Measurements from ENCODE around the gene CLEC14A.

Gene CLEC14A

GRCh38 chr14:38243696-38244240 is 12.1 kb downstream of the CLEC14A start:
- no peak for DNase-seq

GRCh38 chr14:38238878-38239277 is 17.0 kb downstream of the CLEC14A start:
- no peak for DNase-seq

- DNase-seq: no peak
These were observed 17.6 kb downstream of the CLEC14A start for GRCh38 chr14:38238332-38238731.

- no peak for DNase-seq
These were observed 22.7 kb downstream of the CLEC14A start for GRCh38 chr14:38233218-38233617.

- no peak for DNase-seq
These were observed 29.5 kb downstream of the CLEC14A start for GRCh38 chr14:38226366-38226765.

GRCh38 chr14:38225946-38226345 is 29.9 kb downstream of the CLEC14A start:
- no peak for DNase-seq

GRCh38 chr14:38224338-38224737 is 31.6 kb downstream of the CLEC14A start:
- DNase-seq: no peak

- no peak for DNase-seq
These were observed 34.8 kb downstream of the CLEC14A start for GRCh38 chr14:38221077-38221476.

- no peak for DNase-seq
These were observed 38.3 kb downstream of the CLEC14A start for GRCh38 chr14:38217553-38217952.

- no peak for DNase-seq
These were observed 42.9 kb downstream of the CLEC14A start for GRCh38 chr14:38213001-38213400.

GRCh38 chr14:38212111-38212510 is 43.8 kb downstream of the CLEC14A start:
- no peak for DNase-seq

GRCh38 chr14:38211255-38211735 is 44.6 kb downstream of the CLEC14A start:
- DNase-seq: no peak

- DNase-seq: no peak
These were observed 45.2 kb downstream of the CLEC14A start for GRCh38 chr14:38210587-38211216.

GRCh38 chr14:38209572-38210557 is 46.0 kb downstream of the CLEC14A start:
- DNase-seq: no peak

GRCh38 chr14:38208618-38209562 is 47.0 kb downstream of the CLEC14A start:
- no peak for DNase-seq

- no peak for DNase-seq
These were observed 47.9 kb downstream of the CLEC14A start, which contains the start of gene SSTR1 for GRCh38 chr14:38207736-38208617. Gene SSTR1 (plus strand): TSS chr14:38207904. CDS start chr14:38209390, 1,486 bp downstream.

- no peak for DNase-seq
These were observed 48.5 kb downstream of the CLEC14A start for GRCh38 chr14:38207377-38207735.

- no peak for DNase-seq
These were observed 49.1 kb downstream of the CLEC14A start for GRCh38 chr14:38206689-38207376.

- no peak for DNase-seq
These were observed 49.8 kb downstream of the CLEC14A start for GRCh38 chr14:38205949-38206665.

Measured in NCI-H2227 treated with DMSO at 0.1 percent for 48 hours (cell line).